GM21825 (cell line): ENCODE measurements around the gene PFN1.

Source experiments
- ATAC-seq: cut with Tn5 transposase; IDR thresholded peaks from one replicate; pipeline ENCODE4 v1.9.1; 2021; ENCODE audit warnings: mild to moderate bottlenecking, moderate library complexity; ENCODE audit not compliant: unreplicated experiment

The PFN1 gene

DNA sequence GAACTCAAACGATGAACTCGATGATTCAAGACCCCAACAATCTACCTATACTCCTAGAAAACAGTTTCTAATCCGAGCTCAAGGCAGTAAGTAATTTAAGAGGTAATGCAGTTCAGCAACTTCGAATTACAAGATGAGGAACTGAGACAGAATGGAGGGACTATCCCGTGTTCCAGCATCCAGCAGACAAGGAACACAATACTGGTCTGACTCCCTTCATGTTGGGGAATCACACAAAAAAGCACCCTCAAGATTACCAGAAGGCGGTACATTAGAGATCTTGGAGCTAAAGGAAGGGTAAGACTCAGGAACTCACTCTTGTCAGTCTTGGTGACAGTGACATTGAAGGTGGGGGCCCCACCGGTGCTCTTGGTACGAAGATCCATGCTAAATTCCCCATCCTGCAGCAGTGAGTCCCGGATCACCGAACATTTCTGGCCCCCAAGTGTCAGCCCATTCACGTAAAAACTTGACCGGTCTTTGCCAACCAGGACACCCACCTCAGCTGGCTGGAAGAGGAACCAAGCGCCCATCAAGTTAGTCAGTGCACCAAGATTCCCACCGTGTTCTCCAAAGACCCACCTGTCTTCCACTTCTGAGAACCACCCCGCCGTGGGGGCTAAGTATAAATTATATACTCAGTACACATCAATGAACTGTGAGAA is 1.9 kb downstream of the PFN1 start:
- no peak for ATAC-seq

DNA sequence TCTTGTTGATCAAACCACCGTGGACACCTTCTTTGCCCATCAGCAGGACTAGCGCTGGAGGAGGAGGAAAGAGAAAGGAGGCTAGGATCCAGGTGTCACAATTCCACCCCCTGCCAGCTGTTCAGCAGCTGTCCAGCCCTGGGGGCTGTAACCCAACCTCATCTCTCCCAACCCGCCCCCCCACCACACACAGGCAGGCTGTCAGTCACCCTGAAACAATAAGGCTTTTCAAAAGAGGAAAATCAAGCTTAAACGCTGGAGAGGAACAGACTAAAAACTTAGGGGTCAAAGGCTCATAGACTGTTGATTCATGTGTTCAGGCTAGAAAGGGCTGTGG is 2.4 kb downstream of the PFN1 start:
- ATAC-seq = no peak

DNA sequence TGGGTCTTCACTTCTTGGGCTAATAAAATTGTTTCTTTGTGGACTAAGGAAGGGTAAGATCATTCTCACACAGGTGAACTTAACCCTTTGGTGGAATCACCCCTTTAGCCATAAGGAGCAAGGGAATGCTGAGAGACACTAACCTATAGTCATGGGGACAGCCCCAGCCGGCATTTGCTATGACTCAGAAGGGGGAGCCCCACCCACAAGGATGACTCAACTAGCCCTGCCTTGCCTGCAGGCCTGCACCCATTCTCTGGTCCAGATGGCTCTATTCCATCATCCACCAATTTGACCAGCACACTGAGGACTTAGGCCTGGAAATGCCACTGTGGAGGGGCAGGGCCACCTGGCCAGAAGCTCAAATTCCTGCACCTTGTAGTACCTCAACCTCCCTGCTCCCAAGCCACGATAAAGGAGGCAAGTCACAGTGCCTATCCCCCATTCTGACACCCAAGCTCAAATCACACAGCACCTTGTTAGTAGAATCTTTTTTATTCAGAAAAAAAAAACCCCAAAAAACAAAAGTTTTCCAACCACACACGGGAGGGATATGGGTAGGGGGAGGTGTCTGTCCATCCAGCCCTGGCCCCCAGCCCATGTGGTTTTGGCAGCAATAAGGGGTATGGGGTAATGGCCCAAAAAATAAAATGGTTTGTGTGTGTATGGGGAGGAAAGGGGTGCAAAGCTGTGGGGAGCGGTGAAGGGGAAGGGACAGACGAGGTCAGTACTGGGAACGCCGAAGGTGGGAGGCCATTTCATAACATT is 3.0 kb downstream of the PFN1 start:
- peak; percentile 18 for ATAC-seq

DNA sequence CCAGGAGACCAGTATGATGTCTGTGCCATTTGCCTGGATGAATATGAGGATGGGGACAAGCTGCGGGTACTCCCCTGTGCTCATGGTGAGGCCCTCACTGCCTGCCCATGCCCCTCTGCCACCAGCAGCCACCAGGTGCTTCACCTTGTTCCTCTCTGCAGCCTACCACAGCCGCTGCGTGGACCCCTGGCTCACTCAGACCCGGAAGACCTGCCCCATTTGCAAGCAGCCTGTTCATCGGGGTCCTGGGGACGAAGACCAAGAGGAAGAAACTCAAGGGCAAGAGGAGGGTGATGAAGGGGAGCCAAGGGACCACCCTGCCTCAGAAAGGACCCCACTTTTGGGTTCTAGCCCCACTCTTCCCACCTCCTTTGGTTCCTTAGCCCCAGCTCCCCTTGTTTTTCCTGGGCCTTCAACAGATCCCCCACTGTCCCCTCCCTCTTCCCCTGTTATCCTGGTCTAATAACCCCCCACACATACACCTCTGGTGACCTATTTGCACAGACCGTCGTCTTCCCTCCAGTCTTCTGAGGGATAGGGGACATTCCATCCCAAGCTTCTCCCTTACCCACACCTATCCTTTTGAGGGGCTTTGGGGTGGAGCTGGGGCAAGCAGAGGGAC is 3.7 kb downstream of the PFN1 start:
- no peak for ATAC-seq

DNA sequence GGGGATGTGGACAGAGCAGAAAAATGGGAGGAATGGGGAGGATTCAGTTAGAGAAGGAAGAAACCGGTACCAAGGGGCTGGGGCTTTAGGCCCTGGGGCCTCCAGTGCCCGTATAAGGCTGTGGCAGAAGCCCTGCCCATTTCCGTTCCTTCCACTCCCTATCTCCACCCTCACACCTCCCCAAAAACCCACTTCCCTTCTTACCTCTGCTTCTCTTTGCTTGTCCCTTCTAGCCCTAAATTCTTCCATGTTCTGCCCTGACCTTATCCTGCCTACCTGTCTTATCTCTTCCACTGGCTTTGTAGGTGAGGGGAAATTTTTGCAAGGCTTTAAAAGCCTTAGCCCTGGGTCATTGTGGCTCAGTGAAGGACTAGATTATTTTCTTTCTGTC is 4.2 kb downstream of the PFN1 start:
- no peak for ATAC-seq

DNA sequence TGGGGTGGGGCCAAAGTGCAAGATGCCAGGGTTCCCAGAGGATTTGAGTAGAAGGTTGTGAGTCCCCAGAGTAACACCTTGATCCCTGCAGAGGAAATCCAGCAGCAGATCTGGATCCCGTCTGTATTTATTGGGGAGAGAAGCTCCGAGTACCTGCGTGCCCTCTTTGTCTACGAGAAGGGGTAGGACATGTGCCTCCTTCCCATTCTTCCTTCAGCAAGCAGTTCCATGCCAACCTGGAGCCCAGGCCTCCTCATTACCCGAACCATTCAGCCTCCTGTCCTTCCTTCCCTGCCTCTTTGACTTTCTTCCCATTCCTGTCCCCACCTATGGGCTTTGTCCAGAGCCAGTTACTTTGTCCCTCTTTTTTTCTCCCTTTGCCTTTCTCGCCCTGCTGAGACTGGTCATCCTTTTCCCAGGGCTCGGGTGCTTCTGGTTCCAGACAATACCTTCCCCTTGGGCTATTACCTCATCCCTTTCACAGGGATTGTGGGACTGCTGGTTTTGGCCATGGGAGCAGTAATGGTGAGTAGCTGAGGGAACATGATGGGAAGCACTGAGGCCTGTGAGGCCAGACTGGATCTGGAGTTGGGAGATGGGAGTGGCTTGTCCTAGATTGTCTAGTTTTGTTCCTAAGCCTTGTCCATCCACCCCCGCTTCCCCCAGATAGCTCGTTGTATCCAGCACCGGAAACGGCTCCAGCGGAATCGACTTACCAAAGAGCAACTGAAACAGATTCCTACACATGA is 5.4 kb downstream of the PFN1 start:
- ATAC-seq = no peak

DNA sequence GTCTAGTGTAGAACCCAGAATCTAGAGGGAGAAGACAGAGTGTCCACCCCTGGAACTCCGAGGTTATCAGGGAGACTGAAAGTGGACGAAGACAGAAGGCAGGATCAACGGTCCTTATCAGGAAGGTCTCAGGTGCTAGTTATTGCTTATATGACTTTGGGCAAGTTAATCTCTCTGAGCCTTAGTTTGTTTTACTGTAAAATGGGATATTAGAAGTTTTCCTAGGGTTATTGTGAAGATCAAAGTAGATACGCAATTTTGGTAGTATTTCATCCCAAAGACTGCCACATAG is 7.1 kb downstream of the PFN1 start:
- no peak for ATAC-seq

DNA sequence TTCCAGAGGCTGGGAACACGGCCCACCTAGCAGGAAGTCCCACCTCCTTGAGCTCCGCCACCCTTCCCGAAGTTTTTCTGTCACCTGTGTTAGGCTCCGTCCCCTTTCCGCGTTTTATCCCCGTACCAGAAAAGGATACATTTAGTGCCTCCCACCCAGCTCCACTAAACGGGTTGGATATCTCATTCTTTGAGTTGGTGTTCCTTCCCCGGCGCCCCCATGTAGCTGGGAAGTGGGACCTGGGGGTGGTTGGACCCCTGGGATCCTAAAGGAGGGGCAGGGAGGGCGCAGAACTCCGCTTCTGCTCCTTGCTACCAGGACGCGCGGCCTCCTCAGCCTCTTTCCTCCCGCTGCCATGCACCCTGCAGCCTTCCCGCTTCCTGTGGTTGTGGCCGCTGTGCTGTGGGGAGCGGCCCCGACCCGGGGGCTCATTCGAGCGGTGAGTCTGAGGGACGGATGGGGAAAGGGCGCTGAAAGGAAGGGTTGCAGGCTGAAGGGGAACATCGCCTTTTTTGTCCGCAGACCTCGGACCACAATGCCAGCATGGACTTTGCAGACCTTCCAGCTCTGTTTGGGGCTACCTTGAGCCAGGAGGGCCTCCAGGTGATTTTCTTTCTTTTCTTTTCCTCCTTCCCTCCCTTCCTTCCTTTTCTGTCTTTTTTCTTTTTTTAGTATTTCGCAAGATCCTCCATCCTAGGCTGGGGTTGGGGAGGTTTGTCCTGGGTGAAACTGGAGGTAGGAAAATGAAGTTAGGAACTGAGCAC is 7.6 kb downstream of the PFN1 start:
- ATAC-seq = no peak

DNA sequence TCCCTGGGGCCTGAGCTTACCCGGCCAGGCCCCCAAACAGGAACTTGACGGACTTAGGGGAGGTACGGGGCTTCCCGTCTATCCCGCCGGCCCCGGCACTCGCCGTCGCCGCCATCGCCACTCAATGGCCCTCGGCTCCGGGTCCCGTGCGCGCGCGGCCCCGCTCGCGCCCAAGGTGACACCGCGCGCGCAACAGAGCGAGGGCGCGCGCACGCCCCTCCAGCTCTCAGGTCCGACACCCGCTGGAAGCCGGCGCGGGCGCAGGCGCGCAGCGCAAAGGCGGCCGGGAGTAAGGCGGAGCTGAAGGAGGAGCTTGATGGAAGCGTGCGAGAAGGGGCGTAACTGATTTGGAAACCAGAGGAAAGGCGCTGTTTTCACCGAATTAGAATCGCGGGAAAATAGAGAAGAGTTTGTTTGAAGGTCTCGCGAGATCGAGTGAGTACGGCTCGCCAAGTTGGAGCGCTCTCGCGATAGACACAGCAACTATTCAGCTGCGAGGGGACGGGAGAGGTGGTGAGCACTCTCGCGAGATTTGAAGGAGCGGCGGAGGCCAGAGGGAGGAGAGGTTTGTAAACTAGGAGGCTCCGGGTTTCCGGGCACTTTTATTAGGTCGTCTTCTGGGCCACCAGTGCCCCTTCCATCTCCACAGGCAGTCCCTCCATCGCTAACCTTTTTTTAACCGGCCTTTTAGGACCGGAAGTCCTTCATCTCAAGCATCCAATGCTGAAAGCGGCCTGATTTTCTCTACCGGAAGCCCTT is 8.4 kb downstream of the PFN1 start, which contains the start of the genes RNF167 and SLC25A11:
RNF167 (plus strand) TSS at position 473 of the 759 bp plus-strand sequence. CDS start 642 bp downstream, outside the sequence.
SLC25A11 (minus strand) TSS at position 251 of the 759 bp plus-strand sequence; CDS start at position 115, 136 bp downstream.
- peak; percentile 64 for ATAC-seq

DNA sequence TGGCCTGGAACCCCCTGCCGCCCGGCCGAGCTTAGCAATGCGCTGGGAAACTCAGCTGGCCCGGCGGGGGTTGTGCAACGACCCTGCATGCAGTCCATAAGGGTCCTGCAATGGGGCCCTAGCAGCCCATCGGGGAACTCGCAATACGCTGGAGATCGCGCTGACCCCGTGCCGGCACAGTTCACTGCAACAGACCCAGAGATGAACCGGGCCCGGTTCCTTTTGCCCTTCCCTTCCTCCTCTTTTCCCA is 8.9 kb downstream of the PFN1 start:
- ATAC-seq = no peak

DNA sequence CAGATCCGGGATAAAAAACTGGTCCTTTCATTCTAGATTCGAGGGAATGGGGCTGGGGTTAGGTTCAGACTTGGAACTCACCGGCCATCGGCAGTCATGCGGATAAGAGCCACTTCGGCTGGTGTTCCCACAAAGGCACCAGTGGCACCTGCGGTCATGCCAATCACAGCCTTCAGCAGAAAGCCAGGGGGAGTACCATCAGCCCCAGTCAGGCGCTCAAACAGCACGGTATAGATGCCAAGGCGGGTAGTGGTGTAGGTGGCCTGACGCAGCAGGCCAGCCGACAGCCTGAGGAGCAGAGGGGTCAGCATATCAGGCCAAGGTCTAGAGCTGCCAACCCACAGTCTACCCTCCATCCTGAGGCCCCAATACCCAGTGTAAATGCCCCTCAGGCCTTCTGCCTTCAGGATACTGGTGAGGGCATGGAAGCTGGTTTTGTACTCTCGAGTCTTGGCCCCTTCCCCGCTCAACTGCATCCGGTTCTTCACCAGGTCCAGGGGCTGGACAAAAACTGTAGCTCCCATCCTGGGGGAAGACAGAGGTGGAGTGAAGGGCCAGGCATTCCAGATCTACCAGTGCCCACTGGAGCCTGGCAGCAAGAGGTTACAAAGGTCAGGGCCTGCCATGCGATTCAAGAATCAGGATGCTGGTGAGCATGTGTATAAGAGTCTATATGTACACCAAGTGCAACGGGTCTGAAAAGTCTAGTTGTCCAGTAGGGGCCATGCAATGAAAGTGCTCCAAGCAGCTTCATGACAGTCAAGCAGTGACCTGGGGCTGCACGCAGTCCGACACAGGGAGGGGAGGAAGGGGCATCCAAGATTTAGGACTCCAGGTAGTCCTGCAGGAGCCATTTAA is 9.4 kb downstream of the PFN1 start:
- no peak for ATAC-seq

DNA sequence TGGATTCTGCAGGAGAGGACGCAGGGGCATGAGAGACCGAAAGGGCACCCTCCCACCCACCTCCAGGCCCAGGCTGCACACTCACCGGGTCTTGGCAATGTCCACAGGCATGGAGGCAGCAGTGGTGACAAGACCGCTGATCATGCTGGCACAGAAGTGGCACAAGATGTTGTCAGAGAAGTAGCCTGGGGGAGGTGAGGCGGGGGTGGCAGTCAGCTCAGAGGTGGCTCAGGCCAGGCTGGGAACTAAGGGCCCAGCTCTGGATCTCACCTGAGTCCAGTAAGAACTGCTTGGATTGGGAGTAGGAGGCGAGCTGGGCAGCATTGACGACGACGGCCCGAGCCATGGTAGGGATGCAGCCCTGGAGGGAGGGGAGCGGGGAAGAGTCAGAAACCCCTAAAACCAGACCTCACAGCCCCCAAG is 10.2 kb downstream of the PFN1 start:
- no peak for ATAC-seq

DNA sequence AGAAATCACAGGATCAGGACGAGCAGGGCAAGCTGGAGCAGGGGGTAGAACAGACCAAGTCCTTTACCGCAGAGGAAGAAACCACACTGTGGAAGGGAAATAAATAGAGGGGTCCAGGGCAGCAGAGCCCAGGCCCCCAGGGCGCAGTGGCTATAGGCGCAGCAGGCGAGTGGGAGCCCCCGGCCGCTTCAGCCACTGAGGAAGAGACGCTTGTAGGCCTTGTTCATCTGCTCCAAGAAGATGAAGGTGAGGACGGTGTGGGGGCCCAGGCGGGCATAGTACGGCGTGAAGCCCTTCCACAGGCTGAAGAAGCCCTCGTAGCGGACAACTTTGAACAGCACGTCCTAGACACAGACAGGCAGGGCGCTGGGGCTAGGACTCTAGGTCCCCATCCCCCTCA is 10.8 kb downstream of the PFN1 start:
- no peak for ATAC-seq

DNA sequence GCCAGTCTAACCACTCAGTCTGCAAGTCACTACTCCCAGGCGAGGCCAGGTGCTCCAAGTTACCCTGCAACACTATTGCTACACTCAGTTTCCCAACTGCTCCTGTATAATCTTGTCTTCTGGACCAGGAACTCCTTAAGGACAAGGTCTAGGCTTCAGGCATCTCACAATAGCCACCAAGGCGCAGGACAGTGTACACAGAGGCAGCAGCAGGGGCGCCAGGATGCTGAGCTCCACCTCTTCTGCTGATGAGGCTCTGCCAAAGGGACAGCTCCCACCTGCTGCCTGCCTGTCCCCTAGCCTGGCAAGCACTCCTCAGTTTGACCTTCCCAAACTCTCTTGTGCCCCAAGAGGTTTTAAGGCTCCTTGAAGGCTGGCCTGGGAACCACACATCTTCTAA is 11.9 kb downstream of the PFN1 start:
- no peak for ATAC-seq

DNA sequence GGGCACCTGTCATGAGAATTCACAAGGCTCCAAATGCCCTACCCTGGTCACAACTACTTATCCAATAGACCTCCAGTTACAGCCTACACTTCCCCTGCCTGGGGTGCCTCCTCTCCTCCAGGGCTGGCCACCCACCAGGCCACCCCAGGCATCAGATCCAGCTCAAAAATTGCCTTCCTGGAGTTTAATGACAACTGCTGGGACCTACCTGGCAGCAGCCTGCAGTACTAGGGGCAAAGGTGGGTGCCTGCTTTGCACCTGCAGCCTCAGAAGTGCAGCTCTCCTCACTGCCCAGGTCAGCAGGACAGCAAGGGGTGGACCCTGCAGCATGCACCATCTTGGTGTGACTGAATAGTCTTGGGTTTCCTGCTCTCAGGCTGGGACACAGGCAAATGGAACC is 12.7 kb downstream of the PFN1 start:
- ATAC-seq = no peak

DNA sequence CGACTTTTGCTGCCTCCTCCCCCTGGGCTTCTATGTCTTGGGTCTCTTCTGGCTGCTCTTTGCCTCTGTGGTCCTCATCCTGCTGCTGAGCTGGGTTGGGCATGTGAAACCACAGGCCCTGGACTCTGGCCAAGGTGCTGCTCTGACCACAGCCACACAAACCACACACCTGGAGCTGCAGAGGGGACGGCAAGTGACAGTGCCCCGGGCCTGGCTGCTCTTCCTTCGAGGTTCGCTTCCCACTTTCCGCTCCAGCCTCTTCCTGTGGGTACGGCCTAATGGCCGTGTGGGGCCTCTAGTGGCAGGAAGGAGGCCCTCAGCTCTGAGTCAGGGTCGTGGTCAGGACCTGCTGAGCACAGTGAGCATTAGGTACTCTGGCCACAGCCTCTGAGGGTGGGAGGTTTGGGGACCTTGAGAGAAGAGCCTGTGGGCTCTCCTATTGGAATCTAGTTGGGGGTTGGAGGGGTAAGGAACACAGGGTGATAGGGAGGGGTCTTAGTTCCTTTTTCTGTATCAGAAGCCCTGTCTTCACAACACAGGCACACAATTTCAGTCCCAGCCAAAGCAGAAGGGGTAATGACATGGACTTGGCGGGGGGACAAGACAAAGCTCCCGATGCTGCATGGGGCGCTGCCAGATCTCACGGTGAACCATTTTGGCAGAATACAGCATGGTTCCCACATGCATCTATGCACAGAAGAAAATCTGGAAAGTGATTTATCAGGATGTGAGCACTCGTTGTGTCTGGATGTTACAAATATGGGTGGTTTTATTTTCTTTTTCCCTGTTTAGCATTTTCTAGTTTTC is 14.0 kb downstream of the PFN1 start:
- ATAC-seq = no peak

DNA sequence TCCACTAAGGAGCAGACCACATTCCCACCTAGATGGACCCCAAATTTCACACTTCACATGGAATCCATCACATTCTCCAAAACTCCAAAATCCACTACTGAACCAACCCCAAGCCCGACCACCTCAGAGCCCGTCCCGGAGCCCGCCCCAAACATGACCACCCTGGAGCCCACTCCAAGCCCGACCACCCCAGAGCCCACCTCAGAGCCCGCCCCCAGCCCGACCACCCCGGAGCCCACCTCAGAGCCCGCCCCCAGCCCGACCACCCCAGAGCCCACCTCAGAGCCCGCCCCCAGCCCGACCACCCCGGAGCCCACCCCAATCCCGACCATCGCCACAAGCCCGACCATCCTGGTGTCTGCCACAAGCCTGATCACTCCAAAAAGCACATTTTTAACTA is 14.7 kb downstream of the PFN1 start:
- ATAC-seq = no peak

DNA sequence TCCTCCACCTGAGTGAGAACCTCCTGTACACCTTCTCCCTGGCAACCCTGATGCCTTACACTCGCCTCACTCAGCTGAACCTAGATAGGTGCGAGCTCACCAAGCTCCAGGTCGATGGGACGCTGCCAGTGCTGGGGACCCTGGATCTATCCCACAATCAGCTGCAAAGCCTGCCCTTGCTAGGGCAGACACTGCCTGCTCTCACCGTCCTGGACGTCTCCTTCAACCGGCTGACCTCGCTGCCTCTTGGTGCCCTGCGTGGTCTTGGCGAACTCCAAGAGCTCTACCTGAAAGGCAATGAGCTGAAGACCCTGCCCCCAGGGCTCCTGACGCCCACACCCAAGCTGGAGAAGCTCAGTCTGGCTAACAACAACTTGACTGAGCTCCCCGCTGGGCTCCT is 15.6 kb downstream of the PFN1 start:
- no peak for ATAC-seq

DNA sequence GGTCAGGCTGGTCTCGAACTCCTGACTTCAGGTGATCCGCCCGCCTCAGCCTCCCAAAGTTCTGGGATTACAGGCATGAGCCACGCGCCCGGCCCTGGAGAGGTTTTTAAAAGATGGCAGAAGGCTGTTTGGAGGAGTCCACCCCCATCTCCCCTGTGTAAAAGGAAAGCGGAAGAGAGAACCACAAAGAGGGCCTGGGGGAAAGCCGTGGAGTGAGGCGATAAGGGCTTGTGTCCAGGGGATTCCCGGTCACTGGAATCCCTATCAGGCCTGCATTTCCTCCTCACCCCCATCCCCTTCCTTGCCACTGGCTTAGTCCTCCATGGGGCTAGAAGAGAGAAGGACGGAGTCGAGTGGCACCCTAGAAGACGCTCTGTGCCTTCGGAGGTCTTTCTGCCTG is 16.4 kb downstream of the PFN1 start, which contains the start of gene GP1BA:
GP1BA (plus strand) TSS at position 315 of the 400 bp plus-strand sequence. CDS start 328 bp downstream, outside the sequence.
- ATAC-seq = no peak
